Neuronal stem cell (in vitro differentiated cells): ENCODE results near the gene VCL.

ENCODE experiments used
- DNase-seq: peaks from one replicate; pipeline ENCODE4 v3.0.0-alpha.2; 2013; ENCODE audit warnings: low spot score
- H2AFZ ChIP-seq: one replicate; pipeline ENCODE4 v1.6.1; 2013; ENCODE audit warnings: mild to moderate bottlenecking, low read length, inconsistent platforms
- H2AK5ac ChIP-seq: 2 replicates; pipeline ENCODE4 v1.6.1; 2013; ENCODE audit warnings: low read depth, mild to moderate bottlenecking, inconsistent platforms, low read length, moderate library complexity, mixed read lengths
- H2BK120ac ChIP-seq: 2 replicates; pipeline ENCODE4 v1.6.1; 2013; ENCODE audit warnings: low read depth, mild to moderate bottlenecking, inconsistent platforms, low read length, moderate library complexity, mixed read lengths
- H2BK12ac ChIP-seq: one replicate; pipeline ENCODE4 v1.6.1; 2013; ENCODE audit warnings: low read length, inconsistent platforms
- H2BK15ac ChIP-seq: 2 replicates; pipeline ENCODE4 v1.6.1; 2013; ENCODE audit warnings: mild to moderate bottlenecking, low read length, inconsistent platforms, mixed read lengths
- H2BK5ac ChIP-seq: one replicate; pipeline ENCODE4 v1.6.1; 2013; ENCODE audit warnings: inconsistent platforms, mild to moderate bottlenecking, low read length, moderate library complexity
- H3K14ac ChIP-seq: one replicate; pipeline ENCODE4 v1.6.1; 2013; ENCODE audit warnings: low read length, inconsistent platforms
- H3K18ac ChIP-seq: 2 replicates; pipeline ENCODE4 v1.6.1; 2013; ENCODE audit warnings: low read length, inconsistent platforms
- H3K23ac ChIP-seq: 2 replicates; pipeline ENCODE4 v1.6.1; 2013; ENCODE audit warnings: low read depth, mild to moderate bottlenecking, mixed read lengths, low read length, inconsistent platforms; ENCODE audit not compliant: poor library complexity
- H3K27ac ChIP-seq: replicated peaks from 3 replicates; pipeline ENCODE4 v1.5.1; 2013; ENCODE audit warnings: low read length, inconsistent platforms
- H3K27me3 ChIP-seq, 3 experiments: 2 replicates each; pipeline ENCODE4 v1.6.1; 2013; ENCODE audit warnings: low read length in 3 of 3, mild to moderate bottlenecking in 2 of 3, inconsistent platforms in 1 of 3, low read depth in 1 of 3, mixed read lengths in 1 of 3, moderate library complexity in 1 of 3; ENCODE audit not compliant: control insufficient read depth in 3 of 3, insufficient read depth in 3 of 3
- H3K36me3 ChIP-seq, 2 donors: replicated peaks in 1 of 2; 2 replicates each; pipeline ENCODE4 v1.6.1; 2013; ENCODE audit warnings: low read length in 2 of 2; ENCODE audit not compliant: control insufficient read depth in 2 of 2, insufficient read depth in 2 of 2
- H3K4ac ChIP-seq: 2 replicates; pipeline ENCODE4 v1.6.1; 2013; ENCODE audit warnings: inconsistent platforms, mild to moderate bottlenecking, low read length, moderate library complexity
- H3K4me1 ChIP-seq, 2 donors: 1 replicate in 1 of 2; 2 replicates in 1 of 2; pipeline ENCODE4 v1.6.1; 2013; ENCODE audit warnings: low read length in 2 of 2, low read depth in 1 of 2; ENCODE audit not compliant: control insufficient read depth in 2 of 2, insufficient read depth in 1 of 2
- H3K4me2 ChIP-seq: one replicate; pipeline ENCODE4 v1.6.1; 2013; ENCODE audit warnings: mild to moderate bottlenecking, low read length, inconsistent platforms; ENCODE audit not compliant: insufficient read depth, poor library complexity, severe bottlenecking
- H3K4me3 ChIP-seq, 2 donors: 2 replicates each; pipeline ENCODE4 v1.5.1; 2013; ENCODE audit warnings: low read length in 2 of 2, mild to moderate bottlenecking in 2 of 2, inconsistent platforms in 1 of 2, moderate library complexity in 1 of 2
- H3K79me1 ChIP-seq: one replicate; pipeline ENCODE4 v1.6.1; 2013; ENCODE audit warnings: low read depth, mild to moderate bottlenecking, inconsistent platforms, low read length, moderate library complexity
- H3K9ac ChIP-seq: one replicate; pipeline ENCODE4 v1.6.1; 2013; ENCODE audit warnings: mild to moderate bottlenecking, low read depth, low read length, inconsistent platforms; ENCODE audit not compliant: poor library complexity
- H3K9me3 ChIP-seq, 2 donors: replicated peaks in 1 of 2; 2 replicates each; pipeline versions ENCODE3 to v1.6.1; 2013; ENCODE audit warnings: low read length in 2 of 2, mild to moderate bottlenecking in 2 of 2, inconsistent platforms in 1 of 2, low read depth in 1 of 2, mixed read lengths in 1 of 2, moderate library complexity in 1 of 2; ENCODE audit not compliant: control insufficient read depth in 2 of 2, insufficient read depth in 1 of 2
- H4K8ac ChIP-seq: one replicate; pipeline ENCODE4 v1.6.1; 2013; ENCODE audit warnings: low read depth, mild to moderate bottlenecking, inconsistent platforms, low read length, moderate library complexity
- H4K91ac ChIP-seq: one replicate; pipeline ENCODE4 v1.6.1; 2013; ENCODE audit warnings: low read length, low read depth, mild to moderate bottlenecking, inconsistent platforms; ENCODE audit not compliant: poor library complexity
- WGBS, 2 donors: extraction: QIAGEN DNeasy Blood & Tissue Kit; methylation state at CpG; one replicate each; pipeline ENCODE4 v1.1.7; 2013; ENCODE audit warnings: missing lambda C conversion rate in 2 of 2, mixed read lengths in 1 of 2; ENCODE audit not compliant: insufficient read length in 2 of 2, insufficient replicate concordance in 1 of 2; ENCODE audit errors: extremely low coverage in 2 of 2; 5-methylcytosine and 5-hydroxymethylcytosine counted together

VCL gene

DNA sequence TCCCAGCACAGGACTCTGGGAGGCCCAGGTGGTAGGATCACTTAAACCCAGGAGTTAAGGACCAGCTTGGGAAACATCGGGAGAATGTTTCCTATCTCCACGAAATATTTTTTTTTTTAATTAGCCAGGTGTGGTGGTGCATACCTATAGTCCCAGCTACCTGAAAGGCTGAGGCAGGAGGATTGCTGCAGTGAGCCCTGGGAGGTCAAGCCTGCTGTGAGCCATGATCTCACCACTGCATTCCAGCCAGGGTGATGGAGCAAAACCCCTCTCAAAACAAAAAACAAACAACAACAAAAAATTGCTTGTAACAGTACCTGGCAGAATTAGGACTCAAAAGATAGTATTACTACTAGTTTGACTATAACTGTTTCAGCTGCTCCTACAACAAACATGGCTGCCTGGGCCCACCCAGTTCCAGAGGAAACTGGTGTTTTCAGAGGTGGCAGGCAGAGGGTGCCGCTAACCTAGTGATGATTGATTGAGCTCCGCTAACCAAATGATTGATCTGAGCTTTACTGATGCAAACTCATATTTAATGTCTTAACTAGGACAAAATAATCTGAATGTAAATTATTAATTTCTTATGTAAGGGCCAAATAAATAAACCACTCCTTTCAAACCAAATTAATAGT, 95.7 kb downstream of the VCL start:
- Histone ChIP-seq H2BK12ac (no peak overlapping the region), H3K4me1 (no peaks in the 10 kb centered on the region), H3K4ac (no peak overlapping the region), H3K4me2 (no peak overlapping the region), H2AK5ac (no peak overlapping the region), H3K23ac (no peak overlapping the region), H2BK120ac (no peak overlapping the region), H3K14ac (no peak overlapping the region), H3K27me3 (no peaks in the 10 kb centered on the region), H3K4me3 (no peak overlapping the region), H3K36me3 (peaks cover 41 to 98% of the 10 kb centered on the region in 2 donors), H3K18ac (no peak overlapping the region), H3K9ac (no peak overlapping the region), H3K79me1 (no peaks in the 10 kb centered on the region), H3K27ac (no peak overlapping the region), H3K9me3 (no peaks in the 10 kb centered on the region), H2BK15ac (no peak overlapping the region), H2AFZ (no peak overlapping the region), H2BK5ac (no peak overlapping the region), H4K8ac (no peak overlapping the region), H4K91ac (no peak overlapping the region)
- no peak for DNase-seq
- no CpG with 5 or more reads among the region's 4 CpGs for WGBS, 2 donors

DNA sequence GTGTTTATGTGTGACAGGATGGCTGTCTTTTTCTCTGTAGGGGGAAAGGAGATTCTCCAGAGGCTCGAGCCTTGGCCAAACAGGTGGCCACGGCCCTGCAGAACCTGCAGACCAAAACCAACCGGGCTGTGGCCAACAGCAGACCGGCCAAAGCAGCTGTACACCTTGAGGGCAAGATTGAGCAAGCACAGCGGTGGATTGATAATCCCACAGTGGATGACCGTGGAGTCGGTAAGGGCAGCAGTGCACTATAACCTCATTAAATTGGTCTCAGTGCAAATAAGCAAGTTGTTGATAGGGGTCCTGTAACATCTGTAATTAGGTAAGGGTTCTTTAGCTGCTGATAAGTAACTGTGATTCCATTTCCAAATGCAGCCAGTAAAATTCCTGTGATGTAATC, 96.3 kb downstream of the VCL start:
- no peak overlapping the region for H2BK12ac ChIP-seq
- no CpG with 5 or more reads among the region's 7 CpGs for WGBS, 2 donors
- H3K4me2 ChIP-seq: no peak overlapping the region
- H2BK120ac ChIP-seq: no peak overlapping the region
- H4K8ac ChIP-seq: no peak overlapping the region
- no peak overlapping the region for H3K9ac ChIP-seq
- peaks cover 42 to 98% of the 10 kb centered on the region in 2 donors for H3K36me3 ChIP-seq
- H4K91ac ChIP-seq: no peak overlapping the region
- H2AK5ac ChIP-seq: no peak overlapping the region
- H2BK5ac ChIP-seq: no peak overlapping the region
- no peak overlapping the region for H3K18ac ChIP-seq
- H3K27ac ChIP-seq: no peak overlapping the region
- H3K9me3 ChIP-seq: no peaks in the 10 kb centered on the region
- H3K4me3 ChIP-seq: no peak overlapping the region
- H3K4me1 ChIP-seq: no peaks in the 10 kb centered on the region
- H3K79me1 ChIP-seq: no peaks in the 10 kb centered on the region
- no peak overlapping the region for H3K23ac ChIP-seq
- no peaks in the 10 kb centered on the region for H3K27me3 ChIP-seq
- H2AFZ ChIP-seq: no peak overlapping the region
- H2BK15ac ChIP-seq: no peak overlapping the region
- DNase-seq: no peak
- no peak overlapping the region for H3K14ac ChIP-seq
- H3K4ac ChIP-seq: no peak overlapping the region

- Histone ChIP-seq H2BK15ac (no peak overlapping the region), H4K91ac (no peak overlapping the region), H2AK5ac (no peak overlapping the region), H2BK120ac (no peak overlapping the region), H3K27ac (no peak overlapping the region), H3K9me3 (no peaks in the 10 kb centered on the region), H3K4ac (no peak overlapping the region), H3K9ac (no peak overlapping the region), H3K36me3 (peaks cover 51 to 97% of the 10 kb centered on the region in 2 donors), H3K27me3 (no peaks in the 10 kb centered on the region), H3K23ac (no peak overlapping the region), H2BK12ac (no peak overlapping the region), H2AFZ (no peak overlapping the region), H3K4me2 (no peak overlapping the region), H3K4me3 (no peak overlapping the region), H4K8ac (no peak overlapping the region), H3K18ac (no peak overlapping the region), H2BK5ac (no peak overlapping the region), H3K4me1 (no peaks in the 10 kb centered on the region), H3K79me1 (no peaks in the 10 kb centered on the region), H3K14ac (no peak overlapping the region)
- WGBS, 2 donors: no CpG with 5 or more reads among the region's 2 CpGs
- no peak for DNase-seq
These were observed 98.9 kb downstream of the VCL start for GRCh38 chr10:74096777-74097176.

DNA sequence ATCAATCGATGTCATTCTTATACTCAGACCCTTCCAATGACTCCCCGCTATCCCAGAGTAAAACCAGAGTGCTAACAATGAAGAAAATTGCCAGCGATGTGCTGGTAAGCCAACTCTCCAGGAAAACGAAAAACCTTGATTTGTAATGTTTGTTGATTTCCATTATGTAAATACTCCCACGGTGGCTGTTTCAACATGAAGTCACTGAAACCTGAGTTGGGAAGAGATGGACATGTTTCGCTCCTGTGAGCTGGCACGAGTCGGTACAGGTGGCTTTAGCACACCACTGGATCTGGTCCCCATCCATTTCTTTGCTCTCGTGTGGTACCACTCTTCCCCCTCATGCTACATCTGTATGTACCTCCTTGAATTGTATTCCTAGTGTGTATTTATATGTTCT, 99.9 kb downstream of the VCL start:
- H4K91ac ChIP-seq: no peak overlapping the region
- no peaks in the 10 kb centered on the region for H3K9me3 ChIP-seq
- H3K18ac ChIP-seq: no peak overlapping the region
- H2BK5ac ChIP-seq: no peak overlapping the region
- no peak overlapping the region for H2AFZ ChIP-seq
- H3K23ac ChIP-seq: no peak overlapping the region
- H3K14ac ChIP-seq: no peak overlapping the region
- H3K36me3 ChIP-seq: peaks cover 47 to 98% of the 10 kb centered on the region in 2 donors
- DNase-seq: no peak
- no peak overlapping the region for H3K4me2 ChIP-seq
- H2BK15ac ChIP-seq: no peak overlapping the region
- H3K4me3 ChIP-seq: peak overlapping the region in 1 of 2 donors; percentile 35
- H2BK12ac ChIP-seq: no peak overlapping the region
- no peak overlapping the region for H3K9ac ChIP-seq
- H3K79me1 ChIP-seq: no peaks in the 10 kb centered on the region
- no peak overlapping the region for H3K27ac ChIP-seq
- no peak overlapping the region for H2BK120ac ChIP-seq
- WGBS, 2 donors: no CpG with 5 or more reads among the region's 9 CpGs
- H3K27me3 ChIP-seq: no peaks in the 10 kb centered on the region
- H2AK5ac ChIP-seq: no peak overlapping the region
- H3K4me1 ChIP-seq: no peaks in the 10 kb centered on the region
- no peak overlapping the region for H3K4ac ChIP-seq
- no peak overlapping the region for H4K8ac ChIP-seq
